Cardiac muscle cell (in vitro differentiated cells and primary cell): ENCODE measurements around the gene TTC34. TPM values are rescaled to one million over a fixed set of nuclear protein-coding genes. Genes with fewer than 3 reads are reported as not detected.

Source experiments
- DNase-seq, 2 donors: peaks; one replicate each; pipeline versions ENCODE4 v3.0.0 to v3.0.0-alpha.2; 2010 to 2017; ENCODE audit warnings: low read depth in 1 of 2, low spot score in 1 of 2
- H3K27ac ChIP-seq: fragments of 200-600 bp; sonication (generic); 2 replicates; pipeline ENCODE4 v1.5.1; 2016
- H3K27me3 ChIP-seq: fragments of 200-600 bp; sonication (generic); 2 replicates; pipeline ENCODE4 v1.6.0; 2016; ENCODE audit warnings: control low read depth
- H3K36me3 ChIP-seq: fragments of 200-600 bp; sonication (generic); 2 replicates; pipeline ENCODE4 v1.5.1; 2016; ENCODE audit warnings: control low read depth
- H3K4me1 ChIP-seq: fragments of 200-600 bp; sonication (generic); 2 replicates; pipeline ENCODE4 v1.8.1; 2017; ENCODE audit warnings: low read depth, mild to moderate bottlenecking, mixed run types
- H3K4me3 ChIP-seq: fragments of 200-600 bp; sonication (generic); 2 replicates; pipeline ENCODE4 v1.5.1; 2016; ENCODE audit warnings: mild to moderate bottlenecking
- H3K9me3 ChIP-seq: fragments of 200-600 bp; sonication (generic); 2 replicates; pipeline ENCODE4 v1.5.1; 2017; ENCODE audit warnings: low read depth, mild to moderate bottlenecking, control low read depth
- CTCF ChIP-seq: IDR thresholded peaks from 2 replicates; pipeline ENCODE4 v1.5.1; 2012; ENCODE audit warnings: low read depth, mild to moderate bottlenecking, low read length
- polyA plus RNA-seq: library from polyadenylated mRNA; unstranded; fragments of >200 nt; fragmentation: Nextera tagmentation; extraction: Ambion mirVana; gene quantifications from 2 replicates; pipeline ENCODE4 v1.2.1, GENCODE V29; 2016
- total RNA-seq: library from RNA; depleted of rRNA; stranded (reverse); fragments of >200 nt; gene quantifications from 2 replicates; pipeline ENCODE4 v1.2.3, GENCODE V29; 2016

Gene TTC34
- total and polyA plus RNA-seq, 2 experiments from 2014 or later, result not detected

DNA sequence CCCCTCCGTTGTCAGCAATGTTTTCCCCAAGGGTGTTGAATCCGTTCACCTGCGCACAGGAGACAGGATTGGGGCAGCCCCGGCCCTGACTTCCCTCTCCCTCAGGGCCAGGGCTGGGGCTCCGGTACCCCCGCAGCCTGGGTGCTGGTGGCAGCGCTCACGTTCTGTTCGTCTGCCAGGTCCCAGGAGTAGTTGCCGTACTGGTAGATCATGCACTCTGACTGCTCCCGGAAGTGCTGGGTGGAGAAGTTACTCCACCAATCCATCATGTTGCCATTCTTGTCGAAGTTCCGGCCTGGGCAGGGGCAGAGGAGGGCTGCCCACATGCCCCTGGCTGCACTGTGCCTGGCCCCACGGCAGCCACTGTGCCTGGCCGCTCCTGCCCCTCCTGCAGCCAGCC is 208.8 kb downstream of the TTC34 start:
- Histone ChIP-seq H3K27me3 (no peaks in the 10 kb centered on the region), H3K9me3 (no peaks in the 10 kb centered on the region), H3K4me3 (no peak overlapping the region), H3K36me3 (no peaks in the 10 kb centered on the region), H3K4me1 (peaks cover under 1% of the 10 kb centered on the region), H3K27ac (no peak overlapping the region)
- TF ChIP-seq CTCF, result no peak
- no peak for DNase-seq

DNA sequence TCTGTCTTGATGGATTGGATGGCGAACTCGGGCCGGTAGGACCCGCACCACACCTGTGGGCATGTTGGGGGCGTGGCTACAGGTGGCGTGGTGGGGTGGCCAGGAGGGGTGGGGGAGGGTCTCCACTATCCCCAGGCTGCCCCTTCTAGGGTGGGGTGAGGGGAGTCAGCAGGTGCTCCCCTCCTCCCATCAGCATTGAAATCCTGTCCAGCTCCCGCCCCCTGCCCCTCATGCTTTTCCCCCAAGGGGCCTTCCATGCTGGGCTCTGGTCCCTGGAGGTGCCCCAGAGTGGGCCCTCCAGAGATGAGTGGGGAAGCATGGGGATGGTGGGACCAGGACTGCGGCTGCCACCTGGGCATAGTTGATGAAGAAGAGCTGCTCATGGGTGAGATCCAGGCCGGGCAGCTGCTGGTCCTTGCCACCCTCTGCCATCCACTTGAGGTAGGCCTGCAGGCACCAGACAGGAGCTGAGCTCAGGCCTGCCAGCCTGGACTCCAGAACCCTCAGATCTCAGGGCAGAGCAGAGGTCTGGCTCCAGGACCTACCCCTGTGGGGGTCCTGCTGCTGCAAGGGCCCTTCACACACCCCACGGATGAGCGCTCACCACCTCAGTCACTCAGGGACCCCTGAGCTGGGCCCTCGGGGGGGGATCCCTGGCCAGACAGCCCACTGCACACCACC is 209.8 kb downstream of the TTC34 start:
- TF ChIP-seq CTCF, result no peak
- no peak overlapping the region for H3K27ac ChIP-seq
- H3K36me3 ChIP-seq, result no peaks in the 10 kb centered on the region
- no peaks in the 10 kb centered on the region for H3K9me3 ChIP-seq
- no peaks in the 10 kb centered on the region for H3K27me3 ChIP-seq
- H3K4me3 ChIP-seq, result no peak overlapping the region
- no peak for DNase-seq
- peaks cover 4% of the 10 kb centered on the region for H3K4me1 ChIP-seq

- no peak for DNase-seq
- no peaks in the 10 kb centered on the region for H3K27me3 ChIP-seq
- H3K4me3 ChIP-seq, result no peak overlapping the region
- no peak for TF ChIP-seq CTCF
- no peaks in the 10 kb centered on the region for H3K36me3 ChIP-seq
- peaks cover 4% of the 10 kb centered on the region for H3K4me1 ChIP-seq
- no peaks in the 10 kb centered on the region for H3K9me3 ChIP-seq
- no peak overlapping the region for H3K27ac ChIP-seq
Observed at GRCh38 chr1:2591233-2591580, 210.3 kb downstream of the TTC34 start.

- no peak for DNase-seq
- H3K4me1 ChIP-seq, result peaks cover 4% of the 10 kb centered on the region
Observed at GRCh38 chr1:2590233-2591141, 211.0 kb downstream of the TTC34 start.

More at GRCh38 chr1:2590233-2591141, 211.0 kb downstream of the TTC34 start:
- no peaks in the 10 kb centered on the region for H3K36me3 ChIP-seq
- H3K4me3 ChIP-seq, result no peak overlapping the region
- no peaks in the 10 kb centered on the region for H3K27me3 ChIP-seq
- TF ChIP-seq CTCF, result no peak
- no peaks in the 10 kb centered on the region for H3K9me3 ChIP-seq
- H3K27ac ChIP-seq, result no peak overlapping the region
